ENCODE measurements around the gene CDKN2D.

CDKN2D gene

DNA sequence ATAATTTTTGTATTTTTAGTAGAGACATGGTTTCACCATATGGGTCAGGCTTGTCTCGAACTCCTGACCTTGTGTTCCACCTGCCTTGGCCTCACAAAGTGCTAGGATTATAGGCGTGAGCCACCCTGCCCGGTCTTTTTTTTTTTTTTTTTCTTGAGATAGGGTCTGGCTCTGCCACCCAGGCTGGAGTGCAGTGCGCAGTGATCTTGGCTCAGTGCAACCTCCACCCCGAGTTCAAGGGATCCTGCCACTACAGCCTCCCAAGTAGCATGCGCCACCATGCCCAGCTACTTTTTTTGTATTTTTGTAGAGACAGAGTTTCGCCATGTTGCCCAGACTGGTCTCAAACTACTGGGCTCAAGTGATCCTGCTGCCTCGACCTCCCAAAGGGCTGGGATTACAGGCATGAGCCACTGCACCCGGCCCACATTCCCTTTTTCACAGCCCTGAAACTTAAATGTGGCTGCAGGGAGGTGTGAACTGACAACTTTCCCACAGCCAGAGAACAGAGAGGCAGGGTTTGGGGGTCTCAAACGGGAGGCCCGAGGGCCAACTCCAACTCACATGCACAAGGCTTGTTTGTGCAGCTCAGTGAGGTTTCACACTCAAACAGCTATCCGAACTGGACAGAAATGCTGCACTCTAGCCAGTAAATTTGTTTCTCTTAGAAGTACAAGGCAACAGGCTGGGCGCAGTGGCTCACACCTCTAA is 47.2 kb downstream of the CDKN2D start:
- TF ChIP-seq, protein P1, sequence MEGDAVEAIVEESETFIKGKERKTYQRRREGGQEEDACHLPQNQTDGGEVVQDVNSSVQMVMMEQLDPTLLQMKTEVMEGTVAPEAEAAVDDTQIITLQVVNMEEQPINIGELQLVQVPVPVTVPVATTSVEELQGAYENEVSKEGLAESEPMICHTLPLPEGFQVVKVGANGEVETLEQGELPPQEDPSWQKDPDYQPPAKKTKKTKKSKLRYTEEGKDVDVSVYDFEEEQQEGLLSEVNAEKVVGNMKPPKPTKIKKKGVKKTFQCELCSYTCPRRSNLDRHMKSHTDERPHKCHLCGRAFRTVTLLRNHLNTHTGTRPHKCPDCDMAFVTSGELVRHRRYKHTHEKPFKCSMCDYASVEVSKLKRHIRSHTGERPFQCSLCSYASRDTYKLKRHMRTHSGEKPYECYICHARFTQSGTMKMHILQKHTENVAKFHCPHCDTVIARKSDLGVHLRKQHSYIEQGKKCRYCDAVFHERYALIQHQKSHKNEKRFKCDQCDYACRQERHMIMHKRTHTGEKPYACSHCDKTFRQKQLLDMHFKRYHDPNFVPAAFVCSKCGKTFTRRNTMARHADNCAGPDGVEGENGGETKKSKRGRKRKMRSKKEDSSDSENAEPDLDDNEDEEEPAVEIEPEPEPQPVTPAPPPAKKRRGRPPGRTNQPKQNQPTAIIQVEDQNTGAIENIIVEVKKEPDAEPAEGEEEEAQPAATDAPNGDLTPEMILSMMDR (conservative IDR thresholded peaks at IDR 0.05), result no peak
- no peak overlapping the region for H3K27ac ChIP-seq

DNA sequence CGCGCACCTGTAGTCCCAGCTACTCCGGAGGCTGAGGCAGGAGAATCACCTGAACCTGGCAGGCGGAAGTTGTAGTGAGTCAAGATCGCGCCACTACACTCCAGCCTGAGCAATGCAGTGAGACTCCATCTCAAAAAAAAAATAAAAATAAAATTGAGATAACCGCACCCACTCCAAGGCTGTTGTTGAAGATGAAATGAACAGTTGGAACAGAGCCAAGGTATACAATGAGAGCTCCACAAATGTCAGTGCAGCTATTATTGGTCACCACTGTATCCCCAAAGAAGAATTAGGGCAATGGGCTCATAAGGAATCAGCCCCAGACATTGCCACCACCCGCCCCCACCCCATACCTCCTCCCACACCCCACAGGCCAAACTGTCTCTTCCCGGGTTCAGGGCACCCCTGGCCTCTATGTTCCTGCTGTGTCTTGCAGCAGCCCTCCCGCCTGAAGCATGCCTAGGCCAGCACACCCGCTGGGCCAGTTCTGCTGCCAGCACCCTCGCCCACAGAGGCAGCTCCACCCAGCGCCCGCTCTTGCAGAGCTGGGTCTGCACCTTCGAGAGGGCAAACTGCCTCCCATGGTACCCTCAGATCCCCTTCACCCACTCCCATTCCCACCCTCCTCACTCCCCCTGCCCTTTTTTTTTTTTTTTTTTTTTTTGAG is 48.0 kb downstream of the CDKN2D start:
- no peak overlapping the region for H3K27ac ChIP-seq
- TF ChIP-seq, protein P1 (conservative IDR thresholded peaks at IDR 0.05), result no peak

DNA sequence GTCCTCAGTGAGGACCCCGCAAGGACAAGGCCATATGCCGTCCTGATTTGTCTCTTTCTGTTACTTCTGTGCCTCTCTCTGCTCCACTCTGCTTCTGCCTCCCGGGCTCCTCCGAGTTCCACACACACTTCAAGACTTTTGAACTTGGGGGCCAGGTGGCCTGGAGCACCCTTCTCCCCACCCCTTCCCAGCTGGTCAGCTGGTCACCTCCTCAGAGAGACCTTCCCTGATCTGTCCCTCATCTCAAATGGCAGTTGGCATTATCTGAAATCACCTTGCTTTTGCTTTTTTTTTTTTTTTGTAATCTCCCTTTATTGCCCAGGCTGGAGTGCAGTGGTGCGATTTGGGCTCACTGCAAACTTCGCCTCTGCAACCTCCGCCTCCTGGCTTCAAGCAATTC is 49.4 kb downstream of the CDKN2D start:
- H3K27ac ChIP-seq, result no peak overlapping the region
- TF ChIP-seq, protein P1 (conservative IDR thresholded peaks at IDR 0.05), result no peak

DNA sequence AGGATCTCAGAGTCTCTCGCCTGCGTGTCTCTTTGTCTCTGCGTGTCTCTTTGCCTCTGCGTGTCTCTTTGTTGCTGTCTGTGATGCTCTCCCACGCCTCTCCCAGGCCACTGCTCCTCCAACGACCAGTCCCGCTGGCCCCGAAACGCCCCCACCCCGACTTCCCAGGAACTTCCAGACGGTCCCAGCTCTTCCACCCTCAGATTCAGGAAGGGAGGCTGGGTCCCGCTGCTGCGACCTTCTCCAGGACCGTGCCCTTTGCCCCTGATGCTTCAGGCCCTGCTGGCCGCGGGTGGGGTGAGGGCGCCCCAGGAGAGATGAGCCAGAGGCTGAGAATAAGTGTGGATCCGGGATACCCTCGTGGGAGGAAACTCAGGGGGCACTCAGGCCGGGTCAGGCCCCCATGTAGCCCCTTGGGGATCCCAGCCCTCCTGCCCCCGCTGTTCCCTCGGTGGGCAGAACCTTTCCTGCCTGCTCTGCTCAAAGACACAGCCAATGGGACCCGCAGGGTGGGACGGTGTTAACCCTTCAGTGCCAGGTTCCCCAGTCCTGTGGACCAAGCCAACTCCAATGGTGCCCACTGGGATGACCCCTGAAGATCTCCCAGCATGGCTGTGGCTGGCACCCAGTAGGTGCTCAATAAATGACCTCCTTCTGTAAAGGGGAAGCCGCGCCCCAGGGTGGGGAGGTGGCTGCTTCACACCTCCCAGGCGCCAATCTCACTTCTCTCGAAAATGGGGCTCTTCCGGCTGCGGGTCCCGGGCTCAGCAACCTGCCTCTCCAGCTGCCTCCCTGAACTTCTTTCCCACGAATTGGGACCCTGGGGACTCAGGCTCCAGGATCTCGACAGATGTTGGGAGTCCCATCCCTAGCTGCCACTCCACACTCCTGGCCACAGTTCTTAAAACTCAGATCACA is 50.1 kb downstream of the CDKN2D start:
- H3K27ac ChIP-seq, result no peak overlapping the region
- TF ChIP-seq, protein P1 (conservative IDR thresholded peaks at IDR 0.05), result no peak

DNA sequence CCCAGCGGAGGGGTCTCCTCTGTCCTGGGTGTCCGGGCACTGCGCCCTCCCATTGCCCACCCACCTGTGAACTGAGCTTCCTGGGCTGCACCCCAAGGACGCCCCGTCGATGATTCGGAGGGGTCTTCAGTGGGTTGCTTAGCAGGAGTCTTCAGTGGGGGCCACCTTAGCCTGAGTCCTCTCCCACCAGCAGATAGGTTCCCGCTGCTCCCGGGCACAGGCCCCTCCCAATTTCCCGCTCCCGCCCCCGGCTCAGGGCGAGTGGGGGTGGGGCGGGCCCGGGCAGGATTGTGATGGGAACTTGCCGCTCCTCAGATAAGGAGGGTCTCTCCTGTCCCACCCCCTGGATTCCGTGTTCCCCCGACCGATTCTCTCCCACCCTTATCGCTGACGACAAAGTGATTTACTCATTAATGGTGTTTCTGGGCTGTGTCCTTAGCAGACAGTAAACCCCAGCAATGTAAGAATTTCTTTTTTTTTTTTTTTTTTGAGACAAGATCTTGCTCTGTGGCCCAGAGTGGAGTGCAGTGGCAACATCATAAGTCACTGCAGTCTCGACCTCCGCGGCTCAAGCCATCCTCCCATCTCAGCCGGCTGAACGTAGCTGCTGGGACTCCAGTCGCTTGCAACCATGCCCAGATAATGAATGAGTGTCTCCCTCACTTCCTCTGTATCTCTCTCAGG is 50.9 kb downstream of the CDKN2D start:
- peak overlapping the region; percentile 20; the same call in 1 of the 2 replicates for H3K27ac ChIP-seq

DNA sequence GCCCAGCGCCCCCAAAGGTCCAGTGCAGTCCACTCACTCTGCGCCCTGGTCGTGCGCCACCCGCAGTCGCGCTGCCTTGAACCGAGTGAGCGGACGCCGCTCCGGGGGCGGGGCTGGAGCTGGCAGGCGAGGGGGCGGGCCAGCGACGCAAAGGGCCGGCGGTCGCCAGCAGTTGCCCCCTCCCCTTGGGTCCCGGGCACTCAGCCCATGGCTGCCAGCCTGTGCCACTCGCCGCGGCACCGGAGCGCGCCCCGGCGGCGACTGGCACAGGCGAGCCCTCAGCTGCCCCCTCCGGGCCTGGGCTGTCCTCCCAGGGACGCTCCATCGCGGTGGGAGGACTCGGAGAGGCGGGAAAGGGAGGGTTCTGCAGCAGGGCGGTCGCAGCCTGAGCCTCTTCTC is 51.4 kb downstream of the CDKN2D start, which contains the start of gene S1PR5:
Gene S1PR5, minus strand, starts transcription at position 87 of the 399 bp plus-strand sequence. CDS start 2,436 bp downstream, outside the sequence.
- TF ChIP-seq, protein P1 (conservative IDR thresholded peaks at IDR 0.05), result 0 out of 2 replicates have a peak, but pooled peaks have one; percentile 14
- H3K27ac ChIP-seq, result peak within 1 kb of the TSS; percentile 20; the same call in 1 of the 2 replicates

More for the DNA sequence above, 50.9 kb downstream of the CDKN2D start:
- TF ChIP-seq, protein P1 (conservative IDR thresholded peaks at IDR 0.05), result no peak

Data from VCaP (cell line).